Hepatocyte (in vitro differentiated cells): ENCODE results near the gene CACNA1C. TPM values are rescaled to one million over a fixed set of nuclear protein-coding genes. Genes with fewer than 3 reads are reported as not detected.

Experiments
- DNase-seq: peaks from one replicate; pipeline ENCODE4 v3.0.0-alpha.2; 2016; ENCODE audit warnings: low spot score
- H2AFZ ChIP-seq: fragments of 200-600 bp; sonication (generic); 2 replicates; pipeline ENCODE4 v1.6.0; 2016; ENCODE audit warnings: antibody characterized with exemption, mild to moderate bottlenecking
- H3K27ac ChIP-seq: fragments of 200-600 bp; sonication (generic); 2 replicates; pipeline ENCODE4 v1.5.1; 2016; ENCODE audit warnings: mild to moderate bottlenecking
- H3K27me3 ChIP-seq: fragments of 200-600 bp; sonication (generic); 2 replicates; pipeline ENCODE4 v1.6.1; 2016
- H3K36me3 ChIP-seq: fragments of 200-600 bp; sonication (generic); replicated peaks from 2 replicates; pipeline ENCODE4 v1.5.1; 2016; ENCODE audit warnings: low read depth; ENCODE audit not compliant: insufficient read depth
- H3K4me1 ChIP-seq: fragments of 200-600 bp; sonication (generic); 2 replicates; pipeline ENCODE4 v1.5.1; 2016; ENCODE audit warnings: mild to moderate bottlenecking, moderate library complexity; ENCODE audit not compliant: insufficient read depth
- H3K4me2 ChIP-seq: fragments of 200-600 bp; sonication (generic); 2 replicates; pipeline ENCODE4 v1.6.0; 2016
- H3K4me3 ChIP-seq: fragments of 200-600 bp; sonication (generic); 2 replicates; pipeline ENCODE4 v1.5.1; 2016; ENCODE audit warnings: mild to moderate bottlenecking
- H3K79me2 ChIP-seq: fragments of 200-600 bp; sonication (generic); 2 replicates; pipeline ENCODE4 v1.6.0; 2017; ENCODE audit warnings: mild to moderate bottlenecking
- H3K9me2 ChIP-seq: fragments of 200-600 bp; sonication (generic); replicated peaks from 2 replicates; pipeline ENCODE4 v1.6.0; 2017; ENCODE audit warnings: mild to moderate bottlenecking; ENCODE audit not compliant: insufficient read depth
- H3K9me3 ChIP-seq: fragments of 200-600 bp; sonication (generic); 2 replicates; pipeline ENCODE4 v1.5.1; 2016; ENCODE audit warnings: low read depth, mild to moderate bottlenecking
- H4K20me1 ChIP-seq: fragments of 200-600 bp; sonication (generic); 2 replicates; pipeline ENCODE4 v1.6.0; 2016; ENCODE audit warnings: mild to moderate bottlenecking; ENCODE audit not compliant: insufficient read depth, poor library complexity, severe bottlenecking
- CTCF ChIP-seq: fragments of 200-600 bp; sonication (generic); IDR thresholded peaks from 2 replicates; pipeline ENCODE4 v1.5.1; 2016; ENCODE audit warnings: antibody characterized with exemption, mild to moderate bottlenecking; ENCODE audit not compliant: poor library complexity
- EZH2 ChIP-seq: fragments of 200-600 bp; sonication (generic); IDR thresholded peaks from 2 replicates; pipeline ENCODE4 v1.6.1; 2016; ENCODE audit warnings: antibody characterized with exemption, mild to moderate bottlenecking, borderline replicate concordance
- EZH2phosphoT487 ChIP-seq: fragments of 200-600 bp; sonication (generic); IDR thresholded peaks from one replicate; pipeline ENCODE4 v1.6.1; 2018; ENCODE audit warnings: antibody characterized with exemption, mild to moderate bottlenecking, low read depth, moderate library complexity; ENCODE audit not compliant: unreplicated experiment, severe bottlenecking
- WGBS: methylation state at CpG from one replicate; pipeline ENCODE4 v1.1.6; 2016; ENCODE audit warnings: low lambda C conversion rate; ENCODE audit errors: missing lambda C conversion rate; 5-methylcytosine and 5-hydroxymethylcytosine counted together
- polyA plus RNA-seq: library from polyadenylated mRNA; unstranded; fragments of >200 nt; fragmentation: Nextera tagmentation; extraction: Ambion mirVana; gene quantifications from 2 replicates; pipeline ENCODE4 v1.2.1, GENCODE V29; 2016
- total RNA-seq: library from RNA; depleted of rRNA; stranded (reverse); fragments of >200 nt; gene quantifications from 2 replicates; pipeline ENCODE4 v1.2.3, GENCODE V29; 2014

CACNA1C gene
- total and polyA plus RNA-seq, 2 experiments from 2014 or later, result 3.2 to 4.0 TPM

DNA sequence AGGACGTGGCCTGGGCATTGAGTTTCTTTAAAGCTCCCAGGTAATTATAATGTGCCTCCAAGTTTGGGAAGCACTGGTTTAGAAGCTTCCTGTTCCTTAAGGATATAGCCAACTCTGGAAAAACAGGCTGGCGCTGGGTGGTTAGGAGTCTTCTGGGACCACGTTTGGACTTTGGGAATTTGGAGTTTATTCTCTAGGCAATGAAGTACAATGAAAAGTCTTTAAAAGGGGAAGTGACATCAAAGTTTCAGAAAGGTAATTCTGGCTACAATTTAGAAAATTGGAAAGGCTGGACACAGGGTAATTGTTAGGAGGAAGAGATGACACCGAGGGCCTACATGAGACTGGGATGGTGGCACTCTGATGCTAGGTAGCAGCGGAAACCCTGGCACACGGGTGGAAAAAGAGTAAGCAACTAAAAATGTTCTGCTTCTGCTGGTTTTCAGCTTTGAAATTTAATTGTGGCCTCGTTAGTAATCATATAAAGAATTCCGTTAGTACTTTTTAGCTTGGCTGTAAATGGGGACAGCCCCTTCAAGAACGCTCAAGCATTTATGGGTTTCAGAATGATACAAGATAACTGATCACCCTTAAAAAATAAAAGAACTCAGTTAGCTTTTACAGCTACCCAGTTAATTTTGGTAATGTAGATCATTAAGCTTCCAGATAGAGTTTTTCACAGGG lies 35.8 kb upstream of the CACNA1C start:
- Histone ChIP-seq H3K9me2 (no peaks in the 10 kb centered on the region), H4K20me1 (no peaks in the 10 kb centered on the region), H3K4me1 (peaks cover 14% of the 10 kb centered on the region), H3K4me3 (no peak overlapping the region), H2AFZ (no peak overlapping the region), H3K9me3 (no peaks in the 10 kb centered on the region), H3K79me2 (no peaks in the 10 kb centered on the region), H3K4me2 (no peak overlapping the region), H3K27ac (no peak overlapping the region), H3K36me3 (no peaks in the 10 kb centered on the region), H3K27me3 (no peaks in the 10 kb centered on the region)
- no peak for DNase-seq
- 89% methylated on average over 9 of the region's 9 CpGs for WGBS
- TF ChIP-seq EZH2, result no peak
- no peak for TF ChIP-seq EZH2phosphoT487
- no peak for TF ChIP-seq CTCF

DNA sequence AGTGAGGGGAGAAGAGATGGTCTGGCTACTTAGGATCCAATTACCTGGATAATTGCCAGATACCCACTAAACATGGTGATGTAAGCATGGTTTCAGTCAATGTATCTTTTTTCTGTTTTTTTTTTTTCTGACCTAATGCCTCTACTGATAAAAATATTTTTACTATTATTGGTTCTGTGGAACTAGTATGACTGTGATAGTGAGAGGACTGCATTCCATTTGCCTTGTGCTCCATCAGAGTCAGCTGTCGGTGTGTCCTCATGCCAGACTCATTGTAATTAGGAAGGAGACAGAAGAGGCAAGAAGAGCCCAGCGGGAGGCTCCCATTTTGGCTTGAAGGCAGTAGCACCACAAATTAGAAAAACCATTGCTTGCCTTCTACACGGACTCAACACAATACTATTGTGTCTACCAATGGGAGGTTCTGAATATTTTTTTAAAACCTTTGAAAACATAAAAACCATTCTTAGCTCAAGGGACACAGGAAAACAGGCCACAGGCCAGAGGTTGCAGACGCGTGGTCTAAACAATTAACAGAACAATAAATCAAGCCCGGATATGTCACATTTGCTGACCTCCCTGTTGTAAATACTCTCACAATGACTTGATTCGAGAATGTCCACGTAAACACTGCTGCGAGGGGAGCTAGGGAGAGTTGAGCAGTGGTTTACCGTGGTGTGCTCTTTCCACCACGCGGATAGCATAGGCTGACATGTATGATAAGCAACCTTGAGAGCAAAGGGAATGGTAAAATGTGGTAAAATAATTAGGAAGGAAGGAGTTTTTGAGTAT lies 35.0 kb upstream of the CACNA1C start:
- H3K79me2 ChIP-seq, result no peaks in the 10 kb centered on the region
- H3K4me1 ChIP-seq, result peaks cover 10% of the 10 kb centered on the region
- H2AFZ ChIP-seq, result no peak overlapping the region
- no peak overlapping the region for H3K27ac ChIP-seq
- TF ChIP-seq EZH2, result no peak
- TF ChIP-seq CTCF, result no peak
- TF ChIP-seq EZH2phosphoT487, result no peak
- H3K9me2 ChIP-seq, result no peaks in the 10 kb centered on the region
- H3K27me3 ChIP-seq, result no peaks in the 10 kb centered on the region
- H3K4me3 ChIP-seq, result no peak overlapping the region
- H3K4me2 ChIP-seq, result no peak overlapping the region
- no peaks in the 10 kb centered on the region for H3K36me3 ChIP-seq
- no peak for DNase-seq
- no peaks in the 10 kb centered on the region for H4K20me1 ChIP-seq
- WGBS, result 54% methylated on average over 12 of the region's 12 CpGs
- no peaks in the 10 kb centered on the region for H3K9me3 ChIP-seq

- no peaks in the 10 kb centered on the region for H3K79me2 ChIP-seq
- no peak overlapping the region for H3K4me2 ChIP-seq
- no peak overlapping the region for H3K27ac ChIP-seq
- 88% methylated on average over 7 of the region's 7 CpGs for WGBS
- H3K9me3 ChIP-seq, result no peaks in the 10 kb centered on the region
- H3K27me3 ChIP-seq, result no peaks in the 10 kb centered on the region
- H3K9me2 ChIP-seq, result no peaks in the 10 kb centered on the region
- no peak overlapping the region for H2AFZ ChIP-seq
- H3K36me3 ChIP-seq, result no peaks in the 10 kb centered on the region
- H3K4me1 ChIP-seq, result peaks cover 6% of the 10 kb centered on the region
- no peaks in the 10 kb centered on the region for H4K20me1 ChIP-seq
- no peak for TF ChIP-seq EZH2phosphoT487
- TF ChIP-seq EZH2, result no peak
- no peak for TF ChIP-seq CTCF
- no peak for DNase-seq
- no peak overlapping the region for H3K4me3 ChIP-seq
These were observed 34.4 kb upstream of the CACNA1C start for GRCh38 chr12:2018391-2018790.
